ENCODE measurements around the gene MAP7D3.
"Not testable (repeated sequence)": the region's sequence is repeated elsewhere in the genome, so short reads cannot be mapped to it uniquely, and the experiment has no call there.

The MAP7D3 gene

GRCh38 chrX:136171420-136171819, 79.8 kb downstream of the MAP7D3 start:
- TF ChIP-seq, protein P1, sequence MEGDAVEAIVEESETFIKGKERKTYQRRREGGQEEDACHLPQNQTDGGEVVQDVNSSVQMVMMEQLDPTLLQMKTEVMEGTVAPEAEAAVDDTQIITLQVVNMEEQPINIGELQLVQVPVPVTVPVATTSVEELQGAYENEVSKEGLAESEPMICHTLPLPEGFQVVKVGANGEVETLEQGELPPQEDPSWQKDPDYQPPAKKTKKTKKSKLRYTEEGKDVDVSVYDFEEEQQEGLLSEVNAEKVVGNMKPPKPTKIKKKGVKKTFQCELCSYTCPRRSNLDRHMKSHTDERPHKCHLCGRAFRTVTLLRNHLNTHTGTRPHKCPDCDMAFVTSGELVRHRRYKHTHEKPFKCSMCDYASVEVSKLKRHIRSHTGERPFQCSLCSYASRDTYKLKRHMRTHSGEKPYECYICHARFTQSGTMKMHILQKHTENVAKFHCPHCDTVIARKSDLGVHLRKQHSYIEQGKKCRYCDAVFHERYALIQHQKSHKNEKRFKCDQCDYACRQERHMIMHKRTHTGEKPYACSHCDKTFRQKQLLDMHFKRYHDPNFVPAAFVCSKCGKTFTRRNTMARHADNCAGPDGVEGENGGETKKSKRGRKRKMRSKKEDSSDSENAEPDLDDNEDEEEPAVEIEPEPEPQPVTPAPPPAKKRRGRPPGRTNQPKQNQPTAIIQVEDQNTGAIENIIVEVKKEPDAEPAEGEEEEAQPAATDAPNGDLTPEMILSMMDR (IDR thresholded peaks at IDR 0.05; ENCODE audit: low read depth, low read length, missing control alignments): no peak
- no peak for DNase-seq (ENCODE audit: low read depth)
- H3K4me3 ChIP-seq (ENCODE audit: low read depth, low read length): no peak overlapping the region

DNA sequence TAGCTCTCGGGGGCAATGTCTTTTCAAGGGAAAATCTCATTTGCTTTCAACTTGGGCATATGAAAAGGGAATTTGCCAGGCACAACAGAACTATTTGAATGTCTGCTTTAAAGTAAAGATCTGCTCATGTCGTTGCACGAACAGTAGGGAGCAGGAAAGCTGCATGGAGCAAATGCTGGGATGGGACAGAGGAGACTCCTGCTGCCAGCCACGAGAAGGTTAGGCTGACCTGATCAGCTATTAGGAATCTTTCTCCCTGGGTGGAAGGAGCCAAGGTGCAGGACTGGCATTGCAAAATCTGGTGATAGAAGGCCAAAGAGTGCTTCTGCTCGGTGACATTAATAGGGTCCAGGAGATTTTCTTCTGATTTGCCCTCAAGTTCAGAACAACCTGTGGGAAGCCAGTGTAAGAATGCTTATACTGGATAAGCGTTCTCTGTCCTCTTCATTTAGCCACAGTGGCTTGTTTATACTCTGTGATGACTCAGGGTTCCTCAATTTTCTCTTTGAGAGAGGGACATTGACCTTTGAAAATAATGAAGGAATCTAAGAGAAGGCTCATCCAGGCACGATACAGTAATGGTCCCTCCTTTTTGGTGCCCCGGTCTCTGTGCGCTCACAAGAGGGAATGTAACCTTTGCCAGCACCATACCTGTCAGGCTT, 80.9 kb downstream of the MAP7D3 start:
- no peak for DNase-seq (ENCODE audit: low read depth)
- H3K4me3 ChIP-seq (ENCODE audit: low read depth, low read length): no peak overlapping the region
- TF ChIP-seq, protein P1 (IDR thresholded peaks at IDR 0.05; ENCODE audit: low read depth, low read length, missing control alignments): no peak

DNA sequence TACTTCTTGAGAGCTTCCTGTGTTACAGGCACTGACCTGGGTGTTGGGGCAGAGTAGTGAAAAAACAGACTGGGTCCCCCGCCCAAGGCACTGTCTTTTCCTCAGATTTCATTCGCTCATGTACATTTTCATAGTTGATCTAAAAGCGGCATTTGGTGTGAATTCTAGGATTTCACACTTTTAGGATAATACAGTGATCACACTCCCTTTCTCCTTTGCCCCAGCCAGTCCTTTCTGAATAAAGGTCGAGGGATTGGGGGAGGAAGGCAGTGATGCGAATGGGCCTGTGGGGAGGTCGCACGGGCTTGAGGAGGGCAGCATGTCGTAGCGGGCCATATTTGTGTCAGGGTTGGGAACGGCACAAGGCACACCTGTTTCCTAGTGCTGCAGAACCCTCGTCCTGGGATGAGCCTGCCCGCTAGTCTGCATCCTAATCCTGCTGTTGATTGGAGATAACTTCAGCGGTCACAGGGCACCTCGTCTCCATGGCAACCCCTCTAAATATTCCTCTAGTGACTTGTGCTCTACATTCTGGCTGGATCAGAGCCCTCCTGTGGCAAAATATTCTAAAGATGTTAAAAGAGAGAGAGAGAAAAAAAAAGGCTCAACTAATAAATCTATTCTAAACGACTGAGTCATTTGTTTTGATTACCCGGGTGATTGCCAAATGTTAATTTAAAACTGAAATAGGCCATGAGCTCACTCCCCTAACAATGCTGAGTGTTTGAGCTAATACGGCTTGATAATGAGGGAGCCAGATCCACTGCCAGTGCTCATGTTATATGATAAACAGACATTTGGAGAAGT, 82.1 kb downstream of the MAP7D3 start:
- no peak overlapping the region for H3K4me3 ChIP-seq (ENCODE audit: low read depth, low read length)
- no peak for DNase-seq (ENCODE audit: low read depth)
- TF ChIP-seq, protein P1 (IDR thresholded peaks at IDR 0.05; ENCODE audit: low read depth, low read length, missing control alignments): no peak

DNA sequence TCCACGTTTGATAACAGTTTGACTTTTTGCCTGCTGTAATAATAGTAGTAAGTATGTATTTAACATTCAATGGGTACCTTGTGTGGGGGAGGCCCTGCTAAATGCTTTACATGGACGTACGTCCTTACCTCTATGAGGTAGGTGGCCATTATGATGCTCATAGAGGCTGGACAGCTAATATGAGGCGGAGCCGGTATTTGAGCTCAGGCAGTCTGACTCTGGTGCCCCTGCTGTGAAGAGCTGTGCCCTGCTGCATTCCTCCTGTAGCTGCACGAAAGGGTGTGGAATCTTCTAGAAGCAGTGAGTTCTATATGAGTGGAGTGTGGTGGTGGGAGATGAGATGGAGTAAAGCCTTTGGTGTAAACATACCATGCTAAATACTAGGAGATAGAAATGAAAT, 83.2 kb downstream of the MAP7D3 start:
- DNase-seq (ENCODE audit: low read depth); H3K4me3 ChIP-seq (ENCODE audit: low read depth, low read length): not testable (repeated sequence)

- TF ChIP-seq, protein P1 (IDR thresholded peaks at IDR 0.05; ENCODE audit: low read depth, low read length, missing control alignments): no peak
- no peak overlapping the region for H3K4me3 ChIP-seq (ENCODE audit: low read depth, low read length)
- no peak for DNase-seq (ENCODE audit: low read depth)
Observed at GRCh38 chrX:136166221-136166855, 84.9 kb downstream of the MAP7D3 start.

- DNase-seq (ENCODE audit: low read depth): no peak
- TF ChIP-seq, protein P1 (IDR thresholded peaks at IDR 0.05; ENCODE audit: low read depth, low read length, missing control alignments): no peak
- no peak overlapping the region for H3K4me3 ChIP-seq (ENCODE audit: low read depth, low read length)
Observed at GRCh38 chrX:136165406-136165805, 85.8 kb downstream of the MAP7D3 start.

- TF ChIP-seq, protein P1 (IDR thresholded peaks at IDR 0.05; ENCODE audit: low read depth, low read length, missing control alignments): no peak
- DNase-seq (ENCODE audit: low read depth): no peak
- H3K4me3 ChIP-seq (ENCODE audit: low read depth, low read length): no peak overlapping the region
Observed at GRCh38 chrX:136163689-136164088, 87.5 kb downstream of the MAP7D3 start.

Data from GM12864 (cell line).